T-helper 22 cell (primary cell): Measurements from ENCODE around the gene CREBL2.

ENCODE experiments used
- DNase-seq: peaks from one replicate; pipeline ENCODE4 v3.0.0-alpha.2; 2020; ENCODE audit warnings: low read depth

Gene CREBL2

DNA sequence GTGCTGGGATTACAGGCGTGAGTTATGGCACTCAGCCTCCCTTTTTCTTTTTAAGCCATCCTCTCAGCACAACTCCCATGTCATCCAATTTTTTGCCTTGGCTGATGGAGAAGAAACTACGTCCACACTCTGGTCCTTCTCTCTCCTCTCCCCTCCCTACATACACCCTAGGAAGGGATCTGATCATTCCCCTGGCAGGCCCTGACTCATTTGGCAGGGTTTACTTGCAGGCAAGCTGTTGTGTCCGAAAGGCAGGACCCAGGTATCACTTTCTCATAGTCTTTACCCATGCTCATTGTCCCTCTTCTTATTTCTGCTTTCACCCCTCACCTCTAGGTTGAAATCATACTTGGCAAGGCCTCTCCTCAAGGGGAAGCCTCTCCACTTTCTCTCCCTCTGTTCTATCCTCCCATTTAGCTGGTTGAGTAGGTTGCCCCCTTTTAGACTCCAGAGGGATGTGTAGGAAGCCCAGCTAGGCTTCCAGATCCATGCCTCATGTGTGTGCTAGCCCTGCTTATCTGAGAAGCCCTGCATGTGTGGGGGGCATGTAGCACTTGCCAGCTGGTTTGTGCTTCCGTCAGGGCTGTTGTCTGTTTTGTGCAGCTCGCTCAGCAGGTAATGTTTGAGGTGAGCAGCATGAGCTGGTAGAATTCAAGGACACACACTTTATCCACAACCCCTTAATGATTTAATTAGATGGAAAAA is 69.5 kb downstream of the CREBL2 start:
- no peak for DNase-seq

DNA sequence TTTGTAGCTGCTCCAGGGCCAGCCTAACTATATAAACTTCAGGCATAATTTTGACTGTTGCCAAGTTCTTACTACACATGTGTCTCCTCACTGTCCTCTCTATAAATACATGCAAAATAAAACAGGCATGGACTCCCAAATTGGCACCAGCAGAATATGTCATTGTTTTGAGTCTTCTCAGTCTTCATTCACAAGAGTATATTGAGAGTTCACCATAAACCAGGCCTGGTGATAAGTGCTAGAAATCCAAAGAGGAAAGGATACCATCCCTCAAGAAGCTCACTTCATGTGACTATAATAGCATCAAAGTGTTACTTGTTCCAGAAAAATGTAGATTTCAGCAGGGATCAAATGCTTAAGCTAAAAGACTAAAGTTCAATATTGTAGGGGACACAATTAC is 70.6 kb downstream of the CREBL2 start:
- DNase-seq, result no peak

GRCh38 chr12:12683136-12683697 is 71.5 kb downstream of the CREBL2 start:
- no peak for DNase-seq

DNA sequence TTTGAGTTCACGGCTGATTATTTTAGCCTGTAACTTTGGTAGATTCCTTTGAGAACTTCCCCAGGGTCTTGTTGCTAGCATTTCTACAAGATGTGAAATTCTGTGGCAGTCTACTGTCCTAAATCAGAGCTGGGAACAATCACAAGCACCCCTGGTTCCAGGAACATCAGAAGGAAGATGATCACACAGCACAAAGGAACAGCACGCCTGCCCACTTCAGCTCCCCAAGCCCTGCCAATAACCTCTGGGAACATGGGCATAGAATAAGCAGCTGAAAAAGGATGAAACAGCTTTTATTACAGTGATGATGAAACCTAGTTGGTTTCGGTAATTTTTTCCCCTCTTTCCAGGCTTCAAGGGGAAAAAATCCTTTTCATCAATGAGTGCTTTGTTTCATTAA is 72.0 kb downstream of the CREBL2 start:
- DNase-seq, result no peak

DNA sequence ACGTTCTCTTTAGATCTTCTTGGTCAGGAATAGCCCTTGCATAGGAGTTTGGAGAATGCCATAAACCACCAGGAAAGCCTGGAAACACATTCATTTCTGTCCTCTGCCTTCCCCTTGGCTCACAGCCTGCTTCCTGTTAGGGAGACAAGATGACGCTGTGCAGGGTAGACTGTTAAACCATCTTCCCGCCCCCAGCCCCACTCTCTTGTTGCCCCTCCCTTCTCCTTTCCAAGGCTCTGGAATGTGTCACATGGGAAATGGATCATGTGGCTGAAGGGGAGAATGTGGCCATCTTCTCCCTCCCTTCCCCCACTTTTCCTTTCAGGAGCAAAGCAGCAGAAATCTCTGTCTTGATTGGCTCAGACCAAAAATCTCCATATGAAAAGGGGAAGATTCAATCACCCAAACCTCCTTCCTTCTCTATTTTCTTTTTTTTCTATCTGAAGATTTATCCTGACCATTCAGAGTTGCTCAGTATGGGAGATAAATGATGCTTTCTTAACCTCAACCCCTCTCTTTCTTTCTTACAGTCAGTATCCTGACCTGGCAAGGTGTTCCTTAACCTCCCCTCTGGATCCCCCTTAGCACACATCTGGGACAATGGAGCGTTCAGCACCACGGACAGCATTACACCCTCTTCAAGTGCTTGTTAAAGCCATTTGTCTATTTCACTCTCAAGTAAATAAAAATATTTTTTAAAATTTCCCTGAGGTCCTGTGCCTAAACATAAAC is 72.9 kb downstream of the CREBL2 start:
- no peak for DNase-seq

DNA sequence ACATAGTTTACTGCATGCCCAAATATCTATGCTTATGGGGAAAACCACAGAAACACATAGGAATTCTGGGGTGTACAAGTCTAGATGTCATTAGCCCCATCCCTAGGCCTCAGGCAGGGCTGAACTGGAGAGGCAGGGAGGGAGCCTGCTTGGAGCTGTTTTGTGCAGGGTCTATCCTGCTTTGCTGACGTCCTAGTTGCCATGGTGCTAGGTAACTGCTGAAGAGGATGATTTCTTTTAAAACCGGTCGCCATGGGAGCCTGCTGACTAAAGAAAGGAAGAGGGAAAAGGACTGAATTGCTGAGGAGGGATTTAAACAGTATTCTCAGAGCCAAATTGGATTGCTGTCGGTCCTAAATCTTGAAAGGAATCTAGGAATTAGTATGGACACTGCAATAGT is 73.6 kb downstream of the CREBL2 start:
- no peak for DNase-seq

GRCh38 chr12:12686472-12686871 is 74.8 kb downstream of the CREBL2 start:
- DNase-seq, result no peak

GRCh38 chr12:12686925-12687324 is 75.2 kb downstream of the CREBL2 start:
- DNase-seq, result no peak

DNA sequence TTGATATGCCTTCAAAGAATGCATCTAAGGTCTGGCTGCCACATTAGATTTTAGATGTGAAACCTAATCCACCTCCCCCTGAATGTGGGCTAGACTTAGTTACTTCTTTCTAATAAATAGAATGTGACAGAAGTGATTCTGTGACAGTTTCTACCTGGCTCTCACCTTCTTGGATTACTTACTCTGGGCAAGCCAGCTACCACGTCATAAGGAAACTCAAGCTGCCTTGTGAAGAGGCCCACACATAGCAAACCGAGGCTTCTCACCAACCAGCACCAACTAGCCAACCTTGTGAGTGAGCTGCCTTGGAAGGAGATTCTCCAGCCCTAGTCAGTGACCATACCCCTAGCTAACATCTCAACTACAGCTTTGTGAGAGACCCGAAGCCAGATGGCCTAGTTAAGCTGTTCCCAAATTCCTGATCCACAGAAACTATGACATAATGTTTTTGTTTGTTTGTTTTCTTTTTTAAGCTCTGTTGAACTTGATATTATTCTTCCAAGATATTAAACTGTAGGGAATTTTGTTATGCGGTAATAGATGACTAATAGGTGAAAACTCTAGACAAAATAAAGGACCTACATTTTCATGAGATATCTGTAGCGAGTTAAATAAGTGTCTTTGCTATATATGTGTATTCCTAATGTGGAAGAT is 78.1 kb downstream of the CREBL2 start:
- no peak for DNase-seq

GRCh38 chr12:12691549-12691948 is 79.9 kb downstream of the CREBL2 start:
- DNase-seq, result no peak

GRCh38 chr12:12693111-12693671 is 81.5 kb downstream of the CREBL2 start:
- DNase-seq, result no peak
